Activated CD4-positive, CD25-positive, alpha-beta regulatory T cell treated with anti-CD3 and anti-CD28 coated beads, Interleukin-2, amount 50 U/mL, for 16 hours (primary cell): ENCODE results near the gene TTC24.

Experiments used
- DNase-seq: peaks from one replicate; pipeline ENCODE4 v3.0.0-alpha.2; 2020; ENCODE audit warnings: low read depth, low spot score

Gene TTC24

DNA sequence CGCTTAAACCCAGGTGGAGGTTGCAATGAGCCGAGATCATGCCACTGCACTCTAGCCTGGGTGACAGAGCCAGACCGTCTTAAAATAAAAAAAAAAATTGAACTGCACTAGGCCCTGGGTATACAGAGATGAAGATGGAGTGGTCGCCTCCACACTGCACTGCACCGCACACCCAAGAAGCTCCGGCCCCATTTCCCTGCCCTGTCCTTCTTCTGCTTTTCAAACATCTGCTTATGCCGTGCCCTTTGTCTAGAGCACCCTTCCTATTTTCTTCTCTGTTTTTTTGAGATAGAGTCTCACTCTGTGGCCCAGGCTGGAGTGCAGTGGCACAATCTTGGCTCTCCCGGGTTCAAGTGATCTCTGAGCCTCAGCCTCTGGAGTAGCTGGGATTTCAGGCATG, 24.6 kb upstream of the TTC24 start:
- no peak for DNase-seq

DNA sequence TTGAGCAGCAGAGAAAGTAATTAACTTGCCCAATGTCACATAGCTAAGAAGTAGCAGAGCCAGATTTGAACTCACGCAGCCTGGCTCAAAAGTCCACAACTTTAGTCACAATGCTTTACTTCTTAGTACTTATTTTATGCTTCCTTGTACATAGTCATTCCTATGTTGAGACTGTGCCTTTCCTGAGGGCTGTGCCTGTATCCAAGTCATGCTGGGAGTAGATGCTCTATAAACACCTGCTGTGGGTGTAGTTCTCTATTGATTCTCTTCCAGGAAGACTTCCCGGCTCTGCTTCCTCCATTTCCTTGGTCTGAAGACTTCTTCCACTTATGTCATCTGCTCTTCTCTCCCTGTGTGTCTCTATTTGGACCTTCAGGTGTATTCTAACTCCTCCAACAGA, 23.8 kb upstream of the TTC24 start:
- DNase-seq, result no peak

DNA sequence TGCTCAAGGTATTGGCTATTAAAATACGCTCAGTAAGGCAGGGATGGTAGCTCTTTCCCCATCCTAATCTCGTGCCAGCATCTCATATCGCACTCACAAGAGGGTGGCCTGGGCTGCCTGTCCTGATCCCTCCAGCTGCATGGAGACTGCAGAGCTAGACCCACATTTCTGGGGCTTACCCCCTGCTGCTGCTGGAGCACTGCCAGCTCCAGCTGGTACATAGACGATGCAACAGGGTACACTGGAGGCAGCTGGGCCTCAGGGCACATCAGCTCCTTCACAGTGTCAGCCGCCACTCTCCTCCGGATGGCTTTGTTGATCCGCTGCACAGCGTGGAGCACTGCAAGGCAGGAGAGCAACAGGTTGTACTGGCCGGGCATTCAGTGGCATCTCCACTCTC, 23.2 kb upstream of the TTC24 start:
- no peak for DNase-seq

DNA sequence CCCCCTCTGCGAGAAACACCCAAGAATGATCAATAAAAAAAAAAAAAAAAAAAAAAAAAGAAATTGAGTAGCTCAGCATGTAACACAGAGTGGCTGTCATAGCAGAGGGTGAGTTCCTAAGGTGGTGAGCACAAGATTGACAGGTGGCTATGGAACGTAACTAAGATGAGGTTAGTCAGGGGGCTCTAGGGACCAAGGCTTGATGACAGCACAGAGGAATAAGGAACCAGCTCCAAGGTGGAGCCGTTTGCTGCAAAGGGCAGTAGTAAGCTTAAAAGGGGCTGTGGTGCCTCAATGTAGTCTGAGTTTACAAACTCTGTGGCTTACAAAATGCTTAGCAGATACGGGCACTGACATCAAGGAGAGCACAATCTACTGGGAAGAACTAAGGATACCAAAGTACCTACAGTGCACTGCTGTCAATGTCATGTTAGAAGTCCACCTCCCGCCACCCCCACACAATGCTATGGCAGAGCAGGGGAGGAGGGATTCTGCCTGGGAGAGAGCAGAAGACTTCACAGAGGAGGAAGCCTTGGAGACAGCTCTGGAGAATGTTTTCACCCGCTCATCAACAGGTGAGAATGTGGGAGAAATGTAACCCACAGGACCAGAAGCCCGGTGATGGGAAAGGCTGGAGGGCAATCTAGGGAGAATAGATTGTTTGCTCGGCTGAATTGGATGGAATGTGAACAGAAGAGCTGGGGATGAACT, 20.3 kb upstream of the TTC24 start:
- no peak for DNase-seq

DNA sequence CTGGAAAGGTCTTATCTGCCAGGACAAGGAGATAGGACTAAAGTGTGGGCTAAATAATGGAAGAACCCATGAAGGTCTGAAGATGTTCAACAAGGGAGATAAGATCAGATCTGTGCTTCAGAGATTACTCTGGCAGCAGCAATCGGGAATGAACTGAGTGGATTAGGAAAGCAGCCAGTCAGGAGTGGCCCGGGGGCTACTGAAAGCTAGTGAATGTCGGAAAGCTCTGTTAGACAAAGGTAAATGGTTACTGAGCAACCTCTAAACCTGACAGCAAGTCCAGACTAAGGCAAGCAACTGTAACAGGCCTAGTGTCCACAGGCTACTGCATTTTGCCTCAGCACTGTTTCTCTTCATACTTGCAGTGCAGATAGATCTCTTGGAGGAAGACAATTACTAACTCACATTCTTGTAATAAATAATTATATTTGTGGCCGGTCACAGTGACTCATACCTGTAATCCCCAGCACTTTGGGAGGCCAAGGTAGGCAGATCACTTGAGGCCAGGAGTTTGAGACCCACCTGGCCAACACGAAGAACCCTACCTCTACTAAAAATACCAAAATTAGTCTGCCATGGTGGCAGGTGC, 19.6 kb upstream of the TTC24 start:
- no peak for DNase-seq

DNA sequence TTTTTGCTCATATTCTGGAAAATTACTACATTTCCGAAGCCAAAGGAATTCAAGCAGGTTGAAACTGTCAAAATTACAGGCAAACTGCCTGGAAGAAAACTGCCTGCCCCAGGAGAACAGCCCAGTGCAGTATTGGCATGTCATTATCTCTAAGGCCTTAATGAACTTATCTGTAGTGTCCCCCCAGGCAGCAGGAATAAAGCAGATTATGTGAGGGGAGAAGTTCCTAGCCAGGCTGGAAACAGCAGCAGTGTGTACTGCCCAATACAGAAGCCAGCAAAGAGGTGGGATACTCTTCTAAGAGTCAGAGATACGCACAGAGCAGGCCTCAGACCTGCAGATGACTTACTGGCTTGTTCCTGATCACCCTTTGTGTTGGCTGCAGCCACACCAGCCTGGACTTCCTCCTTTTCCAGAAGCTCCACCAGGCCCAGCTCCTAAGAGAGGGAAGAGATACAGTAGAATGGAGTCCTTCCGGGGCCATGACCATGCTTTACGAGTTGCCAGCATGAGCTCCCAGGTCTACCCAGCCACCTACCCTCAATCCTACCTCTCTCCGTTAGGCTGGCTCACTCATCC, 18.8 kb upstream of the TTC24 start:
- DNase-seq, result no peak

DNA sequence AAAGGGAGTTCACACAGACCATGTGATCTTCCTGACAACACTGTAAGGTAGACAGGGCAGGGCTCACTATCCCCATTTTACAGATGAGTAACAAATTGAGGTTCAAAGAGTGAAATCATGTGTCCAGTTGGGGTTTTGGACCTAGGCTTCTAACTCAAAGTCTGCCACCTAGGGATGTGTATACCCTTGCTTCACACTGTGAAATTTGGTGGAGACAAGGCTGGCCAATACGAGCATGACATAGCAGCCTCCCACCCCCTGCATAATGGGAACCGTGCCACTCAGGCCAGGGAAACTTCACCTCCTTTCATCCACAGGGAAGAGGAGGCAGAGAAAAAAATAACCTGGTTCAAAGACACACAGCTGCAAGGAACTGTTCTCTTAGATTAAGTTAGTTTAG, 14.0 kb upstream of the TTC24 start:
- no peak for DNase-seq

DNA sequence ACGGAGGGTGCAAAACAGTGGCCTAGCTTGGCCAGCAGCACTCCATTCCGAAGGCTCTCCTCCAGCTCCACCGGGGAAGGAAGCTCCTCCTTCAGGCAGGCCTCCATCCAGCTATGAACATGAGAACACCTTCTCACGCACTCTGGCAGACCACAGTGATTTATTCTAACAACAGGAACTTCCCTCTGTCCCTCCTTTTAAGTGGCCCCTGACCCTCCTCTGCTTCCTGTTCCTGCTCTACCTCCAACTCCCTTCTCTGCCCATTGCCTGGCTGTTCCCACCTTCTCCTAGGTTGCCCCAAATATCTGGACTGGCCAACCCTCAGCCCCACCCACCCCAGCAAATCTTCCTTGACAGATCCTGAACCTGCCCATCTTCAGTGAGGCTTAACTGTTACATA, 13.1 kb upstream of the TTC24 start:
- no peak for DNase-seq

DNA sequence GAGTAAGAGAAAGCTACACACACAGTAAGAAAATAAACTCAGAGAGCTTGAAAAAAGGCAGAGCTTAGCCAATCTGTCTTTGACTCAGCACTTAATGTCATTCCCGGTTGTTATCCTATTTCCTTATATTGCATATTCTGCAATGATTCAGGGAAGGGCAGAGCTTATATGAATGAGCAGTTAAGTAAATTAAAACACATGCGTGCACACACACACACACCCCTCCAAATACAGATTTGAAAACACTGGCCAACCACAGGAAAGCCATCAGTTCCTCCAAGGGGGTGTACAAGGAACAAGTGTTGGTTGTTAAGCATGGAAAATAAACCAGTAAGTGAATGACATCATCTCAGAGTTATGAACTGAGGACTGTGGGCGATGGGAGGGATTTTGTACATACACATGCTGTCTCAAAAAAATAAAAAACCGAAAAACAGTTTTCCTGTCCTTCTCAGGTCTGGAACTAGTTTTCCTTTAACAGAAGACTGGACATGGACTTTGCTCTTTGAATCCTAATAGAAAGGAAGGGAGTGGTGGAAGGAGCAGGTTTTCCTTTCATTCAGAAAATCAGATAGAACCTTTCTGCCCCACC, 8.2 kb upstream of the TTC24 start:
- DNase-seq, result no peak

DNA sequence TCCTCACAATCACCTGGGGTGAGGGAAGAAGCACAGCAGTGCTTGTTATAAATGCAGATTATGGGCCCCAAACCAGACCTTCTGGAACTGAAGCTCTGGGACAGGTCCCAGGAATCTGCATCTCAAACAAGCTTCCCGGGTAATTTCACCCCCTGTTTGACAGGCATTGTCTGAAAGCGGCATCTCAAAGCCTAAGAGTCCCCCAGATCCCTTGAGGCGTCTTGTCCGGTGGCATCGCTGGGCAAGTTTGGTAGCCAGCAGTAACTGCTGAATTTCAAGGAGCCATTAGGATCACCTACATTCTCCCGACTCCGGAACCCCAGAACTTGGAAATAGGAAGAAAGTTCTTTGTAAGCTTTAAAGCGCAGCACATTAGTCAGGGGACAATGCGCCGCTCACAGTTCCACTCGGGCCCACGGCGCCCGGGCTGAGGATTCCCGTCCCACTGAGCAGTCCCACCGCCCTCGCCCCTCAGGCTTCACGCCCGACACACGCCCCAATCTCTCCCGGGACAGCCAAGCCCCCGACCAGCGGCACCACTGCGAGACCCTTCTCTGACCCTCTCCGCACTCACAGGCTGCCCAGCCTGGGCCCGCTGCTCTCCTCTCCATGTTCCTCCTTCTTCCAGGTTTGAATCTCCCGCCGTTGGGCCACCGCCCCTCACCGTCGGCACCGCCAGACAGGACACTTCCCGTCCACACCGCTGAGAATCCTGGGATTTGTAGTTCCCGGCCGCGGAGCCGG, 7.4 kb upstream of the TTC24 start, which contains the start of gene IQGAP3:
Gene IQGAP3, minus strand, starts transcription at position 647 of the 744 bp plus-strand sequence. Its CDS starts 36 bp downstream, at position 611.
- peak; percentile 53 for DNase-seq

DNA sequence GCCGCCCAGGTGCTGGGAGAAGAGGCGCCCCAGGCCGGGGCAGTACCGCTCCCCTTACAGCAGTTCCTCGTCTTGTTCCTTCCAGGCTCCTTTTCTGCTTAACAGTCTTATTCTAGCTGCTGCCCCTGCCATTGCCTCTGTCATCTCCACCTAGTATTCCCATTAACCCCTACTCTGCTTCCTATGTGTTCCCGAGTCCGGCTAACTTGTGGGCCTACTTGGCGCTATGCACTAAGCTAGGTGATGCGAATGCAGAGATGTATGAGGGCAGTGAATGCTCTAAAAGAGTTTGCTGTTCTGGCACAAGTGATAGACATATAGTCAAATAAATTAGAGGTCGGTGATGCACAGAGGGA, 6.9 kb upstream of the TTC24 start:
- no peak for DNase-seq

DNA sequence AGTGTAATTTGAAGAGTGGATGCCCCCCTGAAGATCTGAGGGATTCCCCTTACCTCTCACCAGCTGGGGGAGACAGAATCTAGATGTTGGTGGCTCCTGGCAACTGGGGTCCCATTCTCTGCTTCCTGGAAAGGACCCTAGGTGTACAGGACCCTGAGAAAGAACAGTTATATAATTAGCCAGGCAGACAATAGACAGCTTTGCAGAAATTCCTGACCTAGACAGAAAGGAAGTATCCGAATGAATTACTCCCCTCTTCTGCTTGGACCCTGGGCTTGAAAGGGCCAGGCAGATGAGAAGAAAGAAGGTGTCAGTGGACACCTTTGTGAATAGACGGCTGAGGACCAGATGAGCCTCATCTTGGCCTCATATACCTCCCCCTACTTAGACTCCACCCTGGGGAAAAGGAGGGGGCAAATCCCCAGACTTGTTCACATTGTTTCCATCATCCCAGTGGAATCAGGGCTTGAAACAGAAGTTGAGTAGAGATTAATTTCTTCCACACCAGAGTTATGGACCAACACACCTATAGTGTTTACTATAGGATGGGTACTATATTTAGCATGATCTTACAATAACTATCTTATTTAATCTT, 5.4 kb upstream of the TTC24 start:
- no peak for DNase-seq

DNA sequence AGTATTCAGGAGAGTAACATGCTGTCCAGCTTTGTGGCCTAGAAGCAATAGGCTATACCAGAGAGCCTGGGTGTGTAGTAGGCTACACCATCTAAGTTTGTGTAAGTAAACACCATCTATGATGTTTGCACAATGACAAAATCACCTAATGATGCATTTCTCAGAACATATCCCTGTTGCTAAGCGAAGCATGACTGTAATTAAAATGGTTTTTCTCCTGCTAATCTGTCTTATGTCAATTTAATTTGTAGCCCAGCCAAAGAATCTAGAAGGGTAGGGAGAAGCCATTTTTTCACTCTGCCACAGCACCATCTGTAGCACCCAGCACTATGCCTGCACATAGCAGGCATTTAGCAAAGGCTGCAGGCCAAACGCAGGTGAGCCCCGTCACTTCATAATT, 2.0 kb upstream of the TTC24 start:
- no peak for DNase-seq

DNA sequence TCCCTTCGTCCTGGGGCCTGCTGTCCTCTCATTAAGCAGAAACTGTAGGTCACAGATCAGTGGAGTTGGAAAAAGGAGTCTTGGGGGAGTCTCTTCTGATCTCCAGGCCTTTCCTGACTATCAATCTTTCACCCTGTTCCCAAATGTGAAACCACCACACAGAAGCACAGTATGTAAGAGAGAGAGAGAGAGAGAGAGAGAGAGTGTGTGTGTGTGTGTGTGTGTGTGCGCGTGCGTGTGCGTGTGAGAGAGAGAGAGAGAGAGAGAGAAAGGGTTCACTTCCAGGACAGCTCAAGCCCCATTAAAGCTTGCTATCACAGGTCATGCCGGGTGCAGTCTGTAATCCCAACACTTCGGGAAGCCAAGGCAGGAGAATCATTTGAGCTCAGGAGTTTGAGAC, 1.5 kb upstream of the TTC24 start:
- no peak for DNase-seq

DNA sequence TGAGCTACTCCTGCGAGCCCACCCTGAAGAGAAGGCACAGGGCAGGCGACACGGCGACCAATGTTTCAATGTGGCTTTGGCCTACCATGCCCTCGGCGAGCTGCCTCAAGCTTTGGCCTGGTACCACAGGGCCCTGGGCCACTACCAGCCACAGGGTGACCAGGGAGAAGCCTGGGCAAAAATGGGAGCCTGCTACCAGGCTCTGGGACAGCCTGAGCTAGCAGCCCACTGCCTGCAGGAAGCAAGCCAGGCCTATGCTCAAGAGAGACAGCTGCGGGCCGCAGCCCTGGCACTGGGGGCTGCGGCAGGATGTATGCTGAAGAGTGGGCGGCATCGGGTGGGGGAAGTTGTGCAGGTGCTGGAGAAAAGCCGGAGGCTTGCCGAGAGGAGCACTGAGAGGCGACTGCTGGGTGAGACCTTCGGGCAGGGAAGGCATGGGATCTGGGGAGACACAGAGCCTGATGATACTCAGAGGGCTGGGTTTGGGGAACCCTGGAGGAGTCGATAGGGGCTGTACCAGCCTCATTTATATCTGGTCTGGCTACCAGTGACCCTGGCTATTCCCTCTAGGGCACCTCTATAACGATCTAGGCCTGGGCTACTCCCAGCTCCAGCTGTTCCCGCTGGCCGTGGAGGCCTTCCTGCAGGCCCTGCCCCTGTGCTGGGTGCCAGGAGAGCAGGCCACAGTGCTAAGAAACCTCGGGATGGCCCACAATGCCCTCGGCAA, 2.3 kb downstream of the TTC24 start:
- DNase-seq, result no peak

DNA sequence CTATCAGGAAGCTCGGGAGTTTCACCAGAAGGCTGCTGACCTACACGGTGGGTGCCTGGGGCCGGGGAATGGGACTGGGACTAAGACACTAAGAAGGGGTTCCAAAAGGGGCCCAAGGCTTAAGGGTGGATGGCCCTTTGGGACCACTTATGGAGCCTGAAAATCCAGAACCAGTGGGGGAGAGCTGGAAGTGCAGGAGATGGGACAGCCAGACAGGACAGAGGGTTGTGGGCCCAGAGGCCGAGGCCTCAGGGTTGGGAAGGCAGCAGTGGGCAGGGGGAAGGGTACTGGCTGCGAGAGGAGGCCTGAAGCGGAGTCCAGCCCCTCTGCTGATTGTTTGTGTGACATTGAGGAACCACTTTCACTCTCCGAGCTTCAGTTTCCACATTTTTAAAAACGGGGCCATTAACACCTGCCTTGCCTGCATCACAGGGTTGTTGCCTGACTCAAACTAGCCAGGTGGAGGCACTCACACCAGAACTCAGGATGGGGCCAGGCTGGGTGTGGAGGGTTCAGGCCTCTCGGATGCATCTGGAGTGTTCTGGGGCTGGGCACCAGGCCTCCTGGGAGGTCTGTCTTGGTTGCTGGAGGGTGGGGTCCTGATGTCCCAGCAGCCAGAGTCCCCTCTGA, 3.0 kb downstream of the TTC24 start:
- DNase-seq, result no peak

DNA sequence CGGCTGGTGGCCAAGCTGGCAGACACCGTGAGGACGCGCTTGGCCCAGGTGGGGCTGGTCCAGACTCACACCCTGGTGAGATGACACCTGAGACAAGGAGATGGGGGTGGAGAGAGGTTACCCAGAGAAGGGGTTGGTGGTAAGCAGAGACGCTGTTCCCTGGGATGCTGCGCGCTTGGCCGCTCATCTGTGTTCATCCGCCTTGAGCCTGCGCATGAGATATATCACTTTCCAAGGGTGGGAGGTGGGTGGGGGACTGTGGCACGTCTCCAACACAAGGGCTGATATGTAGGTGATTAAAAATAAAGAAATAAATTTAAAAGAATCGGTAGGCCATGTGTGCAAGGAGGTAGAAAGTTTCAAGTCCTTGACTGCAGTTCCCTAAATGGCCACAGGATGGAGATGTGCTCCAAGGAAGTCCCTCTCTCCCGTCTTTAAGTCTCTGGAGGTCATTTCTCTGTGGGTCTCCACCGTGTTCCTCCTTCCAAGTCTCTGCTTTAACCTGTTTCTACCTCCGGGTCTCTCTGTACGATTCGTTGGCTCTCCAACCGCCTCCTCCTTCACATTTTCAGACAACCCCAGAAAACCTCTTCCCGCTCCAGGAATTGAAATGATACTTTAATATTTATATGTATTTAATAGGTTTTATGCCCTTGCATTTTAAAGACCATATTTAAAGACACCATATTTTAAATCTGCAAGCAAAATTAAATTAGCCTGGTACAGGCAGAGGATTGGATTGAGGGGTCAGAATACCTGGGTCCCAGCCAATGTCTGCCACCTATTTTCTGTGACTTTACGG, 4.5 kb downstream of the TTC24 start:
- DNase-seq, result peak; percentile 45

DNA sequence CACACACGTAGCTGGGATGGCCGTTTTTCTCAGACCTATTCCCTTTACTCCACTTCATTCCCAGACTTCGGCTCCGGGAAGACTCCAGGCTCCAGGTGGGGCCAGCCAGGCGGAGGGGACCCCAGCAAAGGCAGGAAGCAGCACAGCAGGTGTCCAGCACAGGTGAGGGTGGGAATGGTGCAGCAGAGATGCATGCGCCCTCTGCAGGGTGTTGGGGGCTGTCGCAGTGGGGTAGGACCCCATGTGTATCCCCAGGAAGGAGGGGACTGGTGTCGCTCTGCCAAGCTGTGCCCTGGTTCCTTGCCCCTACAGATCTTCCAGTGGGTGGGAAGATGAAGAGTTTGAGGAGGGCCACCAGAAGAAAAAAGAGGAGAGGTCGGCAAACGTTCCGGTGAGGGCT, 5.3 kb downstream of the TTC24 start:
- no peak for DNase-seq

DNA sequence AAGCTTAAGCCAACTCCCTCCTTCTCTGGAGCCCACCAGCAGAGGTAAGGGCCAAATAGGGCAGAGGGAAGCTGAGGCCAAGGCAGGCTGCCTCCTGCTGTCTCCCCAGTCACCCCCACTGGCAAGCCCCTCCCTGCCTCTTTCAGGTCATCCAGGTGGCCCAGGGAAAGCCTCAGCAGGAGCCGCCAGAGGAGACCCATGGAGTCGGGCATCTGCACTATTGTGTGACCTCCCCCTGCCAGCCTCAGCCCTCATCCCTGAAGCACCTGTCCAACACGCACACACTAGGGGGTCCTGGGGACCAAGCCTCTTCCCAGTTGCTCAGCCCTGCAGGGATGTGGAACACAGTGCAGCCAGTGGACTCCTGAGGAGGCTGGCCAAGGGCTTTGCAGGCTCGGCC, 6.8 kb downstream of the TTC24 start:
- DNase-seq, result no peak

DNA sequence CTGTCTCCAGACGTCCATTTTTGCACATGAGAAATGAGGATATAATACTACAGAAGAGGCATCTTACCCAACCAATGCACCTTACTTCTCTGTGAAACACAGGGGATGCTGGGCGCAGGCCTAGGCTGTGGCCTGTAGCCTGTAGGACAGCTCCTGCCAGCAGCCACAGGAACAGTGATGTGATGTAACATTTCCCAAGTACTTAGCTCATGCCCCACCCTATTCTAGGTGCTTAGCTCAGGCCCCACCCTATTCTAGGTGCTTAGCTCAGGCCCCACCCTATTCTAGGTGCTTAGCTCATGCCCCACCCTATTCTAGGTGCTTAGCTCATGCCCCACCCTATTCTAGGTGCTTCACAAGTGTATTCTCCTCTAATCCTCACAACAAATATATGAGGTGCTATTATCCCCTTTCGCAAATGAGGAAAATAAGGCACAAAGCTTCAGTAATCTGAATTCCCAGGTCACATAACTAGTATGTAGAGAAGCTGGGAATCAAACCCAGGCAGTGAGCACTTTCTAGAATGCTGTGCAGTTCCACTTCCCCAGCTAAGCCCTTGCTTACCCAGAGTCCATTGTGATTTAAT, 7.5 kb downstream of the TTC24 start:
- no peak for DNase-seq
